Measurements from ENCODE around the gene WWOX.

Gene WWOX

DNA sequence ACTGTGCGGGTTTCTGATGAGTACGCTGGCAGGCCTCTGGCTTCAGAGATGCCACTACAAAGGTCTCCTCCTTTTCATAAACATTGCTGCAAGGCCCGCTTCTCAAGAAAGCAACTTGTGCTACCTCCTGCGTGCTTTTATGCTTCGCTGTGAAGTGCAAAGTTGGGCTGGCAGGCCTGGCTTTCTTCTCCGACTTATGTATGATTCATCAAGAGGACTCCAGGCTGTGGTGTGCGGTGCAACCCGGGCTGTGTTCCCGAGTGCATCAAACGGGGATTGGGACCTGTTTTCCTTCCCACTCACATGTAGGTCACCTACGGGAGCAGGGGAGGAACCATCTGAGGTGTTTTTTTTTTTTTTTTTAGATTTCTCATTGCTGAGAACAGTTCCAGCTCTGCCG is 534.1 kb downstream of the WWOX start:
- ATAC-seq (ENCODE audit: insufficient read depth, low read depth), result no peak
- Histone ChIP-seq H4K20me1 (ENCODE audit: insufficient read depth, low read length) (no peaks in the 10 kb centered on the region), H3K27me3 (ENCODE audit: insufficient read depth, low read length, poor library complexity) (no peaks in the 10 kb centered on the region), H3K36me3 (ENCODE audit: insufficient read depth, low read length) (no peaks in the 10 kb centered on the region), H3K9me3 (ENCODE audit: insufficient read depth, low read length, severe bottlenecking) (peaks cover 10% of the 10 kb centered on the region), H3K4me1 (ENCODE audit: insufficient read depth, low read length) (no peaks in the 10 kb centered on the region), H3K9ac (ENCODE audit: low read depth, low read length) (no peak overlapping the region), H3K4me3 (ENCODE audit: low read depth in 1 of 2, low read length in 2 of 2) (no peak overlapping the region), H2AFZ (ENCODE audit: low read depth, low read length) (no peak overlapping the region), H3K79me2 (ENCODE audit: insufficient read depth, low read length) (no peaks in the 10 kb centered on the region), H3K27ac (ENCODE audit: low read length) (no peak overlapping the region), H3K4me2 (ENCODE audit: insufficient read depth, low read length) (no peak overlapping the region)
- no peak for TF ChIP-seq EZH2 (IDR thresholded peaks at IDR 0.05; ENCODE audit: borderline replicate concordance, low read depth, low read length, severe bottlenecking)
- TF ChIP-seq, protein P1, sequence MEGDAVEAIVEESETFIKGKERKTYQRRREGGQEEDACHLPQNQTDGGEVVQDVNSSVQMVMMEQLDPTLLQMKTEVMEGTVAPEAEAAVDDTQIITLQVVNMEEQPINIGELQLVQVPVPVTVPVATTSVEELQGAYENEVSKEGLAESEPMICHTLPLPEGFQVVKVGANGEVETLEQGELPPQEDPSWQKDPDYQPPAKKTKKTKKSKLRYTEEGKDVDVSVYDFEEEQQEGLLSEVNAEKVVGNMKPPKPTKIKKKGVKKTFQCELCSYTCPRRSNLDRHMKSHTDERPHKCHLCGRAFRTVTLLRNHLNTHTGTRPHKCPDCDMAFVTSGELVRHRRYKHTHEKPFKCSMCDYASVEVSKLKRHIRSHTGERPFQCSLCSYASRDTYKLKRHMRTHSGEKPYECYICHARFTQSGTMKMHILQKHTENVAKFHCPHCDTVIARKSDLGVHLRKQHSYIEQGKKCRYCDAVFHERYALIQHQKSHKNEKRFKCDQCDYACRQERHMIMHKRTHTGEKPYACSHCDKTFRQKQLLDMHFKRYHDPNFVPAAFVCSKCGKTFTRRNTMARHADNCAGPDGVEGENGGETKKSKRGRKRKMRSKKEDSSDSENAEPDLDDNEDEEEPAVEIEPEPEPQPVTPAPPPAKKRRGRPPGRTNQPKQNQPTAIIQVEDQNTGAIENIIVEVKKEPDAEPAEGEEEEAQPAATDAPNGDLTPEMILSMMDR (IDR thresholded peaks at IDR 0.05; ENCODE audit: borderline replicate concordance, extremely low read depth, low read length, poor library complexity, severe bottlenecking), result no peak
- no peak for DNase-seq

DNA sequence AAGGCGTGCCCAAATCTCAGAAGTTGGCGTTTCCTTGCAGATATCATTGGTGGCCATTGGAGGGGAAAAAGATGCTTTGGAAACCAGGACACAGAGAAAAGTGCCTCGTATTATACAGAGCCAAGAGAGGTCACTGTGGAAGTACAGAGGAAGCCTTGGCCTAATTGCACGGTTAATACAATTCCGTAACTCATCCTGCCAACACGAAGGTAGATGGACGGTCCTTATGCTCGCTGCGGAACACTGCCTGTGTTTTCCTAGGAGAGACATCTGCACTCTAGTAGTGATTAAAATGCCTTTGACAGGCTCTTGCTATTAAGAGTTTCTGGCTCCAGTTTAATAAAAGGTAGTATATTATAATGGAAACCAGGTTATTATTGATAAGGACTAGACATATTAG is 536.4 kb downstream of the WWOX start:
- Histone ChIP-seq H3K36me3 (ENCODE audit: insufficient read depth, low read length) (no peaks in the 10 kb centered on the region), H3K79me2 (ENCODE audit: insufficient read depth, low read length) (no peaks in the 10 kb centered on the region), H4K20me1 (ENCODE audit: insufficient read depth, low read length) (no peaks in the 10 kb centered on the region), H2AFZ (ENCODE audit: low read depth, low read length) (no peak overlapping the region), H3K4me2 (ENCODE audit: insufficient read depth, low read length) (no peak overlapping the region), H3K27ac (ENCODE audit: low read length) (no peak overlapping the region), H3K4me3 (ENCODE audit: low read depth in 1 of 2, low read length in 2 of 2) (no peak overlapping the region), H3K9me3 (ENCODE audit: insufficient read depth, low read length, severe bottlenecking) (no peaks in the 10 kb centered on the region), H3K27me3 (ENCODE audit: insufficient read depth, low read length, poor library complexity) (no peaks in the 10 kb centered on the region), H3K4me1 (ENCODE audit: insufficient read depth, low read length) (no peaks in the 10 kb centered on the region), H3K9ac (ENCODE audit: low read depth, low read length) (no peak overlapping the region)
- no peak for DNase-seq
- ATAC-seq (ENCODE audit: insufficient read depth, low read depth), result no peak
- no peak for TF ChIP-seq EZH2 (IDR thresholded peaks at IDR 0.05; ENCODE audit: borderline replicate concordance, low read depth, low read length, severe bottlenecking)
- TF ChIP-seq, protein P1 (IDR thresholded peaks at IDR 0.05; ENCODE audit: borderline replicate concordance, extremely low read depth, low read length, poor library complexity, severe bottlenecking), result no peak

DNA sequence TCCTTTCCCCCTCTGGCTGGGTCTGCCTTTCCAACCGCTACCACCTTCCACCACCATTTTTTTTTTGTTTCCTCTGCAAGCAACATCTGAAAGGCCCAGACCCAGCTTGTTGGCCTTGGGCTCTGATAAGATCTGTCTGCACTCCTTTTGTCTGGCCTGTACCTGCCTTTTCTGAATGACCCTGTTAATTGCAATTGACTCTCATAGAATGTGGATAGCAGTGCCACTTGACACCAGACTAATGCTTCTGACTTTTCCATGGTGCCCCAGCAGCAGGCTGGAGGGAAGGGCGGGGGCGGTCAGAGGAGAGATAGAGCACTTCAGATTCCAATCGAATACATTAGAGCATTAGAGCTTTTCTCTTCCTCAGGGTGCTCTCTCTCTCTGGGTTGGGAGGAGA is 538.9 kb downstream of the WWOX start:
- Histone ChIP-seq H3K36me3 (ENCODE audit: insufficient read depth, low read length) (no peaks in the 10 kb centered on the region), H3K9ac (ENCODE audit: low read depth, low read length) (no peak overlapping the region), H3K4me2 (ENCODE audit: insufficient read depth, low read length) (no peak overlapping the region), H3K4me3 (ENCODE audit: low read depth in 1 of 2, low read length in 2 of 2) (no peak overlapping the region), H3K27me3 (ENCODE audit: insufficient read depth, low read length, poor library complexity) (no peaks in the 10 kb centered on the region), H3K4me1 (ENCODE audit: insufficient read depth, low read length) (no peaks in the 10 kb centered on the region), H4K20me1 (ENCODE audit: insufficient read depth, low read length) (no peaks in the 10 kb centered on the region), H3K27ac (ENCODE audit: low read length) (no peak overlapping the region), H2AFZ (ENCODE audit: low read depth, low read length) (no peak overlapping the region), H3K9me3 (ENCODE audit: insufficient read depth, low read length, severe bottlenecking) (no peaks in the 10 kb centered on the region), H3K79me2 (ENCODE audit: insufficient read depth, low read length) (no peaks in the 10 kb centered on the region)
- DNase-seq (no peak), ATAC-seq (ENCODE audit: insufficient read depth, low read depth) (no peak)
- no peak for TF ChIP-seq EZH2 (IDR thresholded peaks at IDR 0.05; ENCODE audit: borderline replicate concordance, low read depth, low read length, severe bottlenecking)
- TF ChIP-seq, protein P1 (IDR thresholded peaks at IDR 0.05; ENCODE audit: borderline replicate concordance, extremely low read depth, low read length, poor library complexity, severe bottlenecking), result no peak

DNA sequence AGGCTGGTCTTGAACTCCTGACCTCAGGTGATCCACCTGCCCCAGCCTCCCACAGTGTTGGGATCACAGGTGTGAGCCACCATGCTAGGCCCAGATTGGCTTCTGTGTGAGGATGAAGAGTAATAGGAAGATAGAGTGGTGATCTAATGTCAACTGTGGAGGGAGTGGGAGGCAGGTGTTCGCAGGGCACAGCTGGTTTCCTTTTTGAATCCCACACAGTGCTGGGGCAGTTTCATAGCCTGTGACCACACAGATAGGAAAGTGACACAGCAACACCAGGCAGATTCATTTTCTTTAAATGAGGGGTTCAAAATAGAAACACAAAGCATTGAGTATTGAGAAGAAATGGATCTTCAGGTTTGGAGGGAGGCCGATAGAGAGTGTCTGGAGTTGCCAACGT is 540.3 kb downstream of the WWOX start:
- peak; percentile 78 for ATAC-seq (ENCODE audit: insufficient read depth, low read depth)
- no peaks in the 10 kb centered on the region for H3K27me3 ChIP-seq (ENCODE audit: insufficient read depth, low read length, poor library complexity)
- H2AFZ ChIP-seq (ENCODE audit: low read depth, low read length), result no peak overlapping the region
- H3K4me3 ChIP-seq (ENCODE audit: low read depth in 1 of 2, low read length in 2 of 2), result no peak overlapping the region
- peak; percentile 19 for DNase-seq
- no peaks in the 10 kb centered on the region for H3K36me3 ChIP-seq (ENCODE audit: insufficient read depth, low read length)
- TF ChIP-seq, protein P1 (IDR thresholded peaks at IDR 0.05; ENCODE audit: borderline replicate concordance, extremely low read depth, low read length, poor library complexity, severe bottlenecking), result no peak
- TF ChIP-seq EZH2 (IDR thresholded peaks at IDR 0.05; ENCODE audit: borderline replicate concordance, low read depth, low read length, severe bottlenecking), result no peak
- H3K9me3 ChIP-seq (ENCODE audit: insufficient read depth, low read length, severe bottlenecking), result no peaks in the 10 kb centered on the region
- H3K9ac ChIP-seq (ENCODE audit: low read depth, low read length), result no peak overlapping the region
- no peaks in the 10 kb centered on the region for H4K20me1 ChIP-seq (ENCODE audit: insufficient read depth, low read length)
- H3K4me1 ChIP-seq (ENCODE audit: insufficient read depth, low read length), result no peaks in the 10 kb centered on the region
- no peaks in the 10 kb centered on the region for H3K79me2 ChIP-seq (ENCODE audit: insufficient read depth, low read length)
- H3K4me2 ChIP-seq (ENCODE audit: insufficient read depth, low read length), result no peak overlapping the region
- H3K27ac ChIP-seq (ENCODE audit: low read length), result no peak overlapping the region
